Glutamatergic neuron (in vitro differentiated cells): ENCODE data around the gene QRFP. TPM values are rescaled to one million over a fixed set of nuclear protein-coding genes. Genes with fewer than 3 reads are reported as not detected.

Experiments used
- DNase-seq: peaks from one replicate; pipeline ENCODE4 v3.0.0; 2022
- H3K27ac Mint-ChIP-seq: one replicate; pipeline ENCODE4 v1.8.0; 2020; ENCODE audit warnings: mild to moderate bottlenecking, mixed read lengths, inconsistent platforms; ENCODE audit not compliant: unreplicated experiment
- H3K27me3 Mint-ChIP-seq: one replicate; pipeline ENCODE4 v1.8.0; 2020; ENCODE audit warnings: mild to moderate bottlenecking, moderate library complexity, mixed read lengths, inconsistent platforms; ENCODE audit not compliant: unreplicated experiment
- H3K36me3 Mint-ChIP-seq: one replicate; pipeline ENCODE4 v1.8.0; 2020; ENCODE audit warnings: mild to moderate bottlenecking, mixed read lengths, inconsistent platforms; ENCODE audit not compliant: unreplicated experiment
- H3K4me1 Mint-ChIP-seq: one replicate; pipeline ENCODE4 v1.8.0; 2020; ENCODE audit warnings: mild to moderate bottlenecking, low read depth, mixed read lengths, inconsistent platforms; ENCODE audit not compliant: unreplicated experiment
- H3K4me3 Mint-ChIP-seq: one replicate; pipeline ENCODE4 v1.8.0; 2020; ENCODE audit warnings: mild to moderate bottlenecking, mixed read lengths, inconsistent platforms; ENCODE audit not compliant: unreplicated experiment
- H3K9me3 Mint-ChIP-seq: one replicate; pipeline ENCODE4 v1.8.0; 2020; ENCODE audit warnings: mild to moderate bottlenecking, moderate library complexity, mixed read lengths, inconsistent platforms; ENCODE audit not compliant: unreplicated experiment
- long read RNA-seq: library from polyadenylated mRNA; unstranded; transcript quantifications from one replicate; pipeline ENCODE4 v2.0.0, GENCODE V29; 2020; ENCODE audit not compliant: unreplicated experiment
- total RNA-seq: library from RNA; stranded (reverse); fragmentation: NEBNext Ultra II Directional; extraction: Animal tissue kit (Norgen Biotek cat#: 25700); gene quantifications from one replicate; pipeline ENCODE4 v1.2.1, GENCODE V29; 2021; ENCODE audit not compliant: unreplicated experiment
- TF ChIP-seq, protein P1 (sequence below): fragments of 200-600 bp; sonication (generic); IDR thresholded peaks from one replicate; pipeline ENCODE4 v1.5.0; 2021; ENCODE audit not compliant: partially characterized antibody, unreplicated experiment

QRFP gene, protein sequence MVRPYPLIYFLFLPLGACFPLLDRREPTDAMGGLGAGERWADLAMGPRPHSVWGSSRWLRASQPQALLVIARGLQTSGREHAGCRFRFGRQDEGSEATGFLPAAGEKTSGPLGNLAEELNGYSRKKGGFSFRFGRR
- not detected for total RNA-seq
- long read RNA-seq: 0 reads

DNA sequence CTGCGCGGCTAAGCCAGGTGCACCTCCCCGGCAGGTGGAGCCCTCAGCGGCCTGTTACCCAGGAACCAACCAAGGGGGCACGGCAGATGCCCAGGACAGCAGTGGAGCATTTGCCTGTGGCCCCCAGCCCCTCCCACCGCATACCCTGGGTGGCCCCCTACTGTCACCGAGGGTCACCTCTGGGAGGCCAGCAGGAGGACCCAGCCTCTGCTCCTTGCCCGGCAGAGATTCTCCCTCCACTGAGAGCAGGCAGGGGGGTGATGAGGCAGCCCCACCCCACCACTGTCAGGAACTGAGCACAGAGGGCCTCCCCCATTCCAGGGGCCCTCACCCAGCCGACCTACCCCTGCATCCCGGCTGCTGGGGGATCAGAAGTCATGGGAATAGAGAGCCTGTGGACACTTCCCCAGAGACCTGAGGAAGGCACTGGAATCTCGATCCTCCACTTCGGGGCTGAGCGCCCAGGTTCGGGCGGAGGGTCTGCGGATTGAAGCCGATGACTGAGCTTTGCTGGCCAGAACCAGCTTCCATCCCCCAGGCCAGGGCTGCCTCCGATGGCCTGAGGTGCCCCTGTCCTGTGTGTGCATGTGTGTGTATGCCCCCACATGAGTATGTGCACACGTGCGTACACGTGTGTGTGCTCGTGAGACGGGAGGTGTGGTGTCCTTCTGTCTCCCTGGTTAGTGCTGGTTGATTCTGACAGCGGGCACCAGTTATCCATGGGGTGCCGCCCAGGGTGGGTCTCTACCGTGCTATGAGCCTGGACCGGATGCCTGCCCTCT is at the start of gene QRFP:
Gene QRFP, minus strand, starts transcription at position 580 of the 782 bp plus-strand sequence. CDS start 2,974 bp downstream, outside the sequence.
- Mint-ChIP-seq H3K36me3 (no peaks in the 10 kb centered on the region), H3K4me1 (peaks cover 11% of the 10 kb centered on the region), H3K4me3 (no peak within 1 kb of the TSS), H3K27ac (no peak within 1 kb of the TSS), H3K27me3 (peaks cover 5% of the 10 kb centered on the region), H3K9me3 (peaks cover 8% of the 10 kb centered on the region)
- DNase-seq: peak; percentile 17
- TF ChIP-seq, protein P1, sequence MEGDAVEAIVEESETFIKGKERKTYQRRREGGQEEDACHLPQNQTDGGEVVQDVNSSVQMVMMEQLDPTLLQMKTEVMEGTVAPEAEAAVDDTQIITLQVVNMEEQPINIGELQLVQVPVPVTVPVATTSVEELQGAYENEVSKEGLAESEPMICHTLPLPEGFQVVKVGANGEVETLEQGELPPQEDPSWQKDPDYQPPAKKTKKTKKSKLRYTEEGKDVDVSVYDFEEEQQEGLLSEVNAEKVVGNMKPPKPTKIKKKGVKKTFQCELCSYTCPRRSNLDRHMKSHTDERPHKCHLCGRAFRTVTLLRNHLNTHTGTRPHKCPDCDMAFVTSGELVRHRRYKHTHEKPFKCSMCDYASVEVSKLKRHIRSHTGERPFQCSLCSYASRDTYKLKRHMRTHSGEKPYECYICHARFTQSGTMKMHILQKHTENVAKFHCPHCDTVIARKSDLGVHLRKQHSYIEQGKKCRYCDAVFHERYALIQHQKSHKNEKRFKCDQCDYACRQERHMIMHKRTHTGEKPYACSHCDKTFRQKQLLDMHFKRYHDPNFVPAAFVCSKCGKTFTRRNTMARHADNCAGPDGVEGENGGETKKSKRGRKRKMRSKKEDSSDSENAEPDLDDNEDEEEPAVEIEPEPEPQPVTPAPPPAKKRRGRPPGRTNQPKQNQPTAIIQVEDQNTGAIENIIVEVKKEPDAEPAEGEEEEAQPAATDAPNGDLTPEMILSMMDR: no peak

DNA sequence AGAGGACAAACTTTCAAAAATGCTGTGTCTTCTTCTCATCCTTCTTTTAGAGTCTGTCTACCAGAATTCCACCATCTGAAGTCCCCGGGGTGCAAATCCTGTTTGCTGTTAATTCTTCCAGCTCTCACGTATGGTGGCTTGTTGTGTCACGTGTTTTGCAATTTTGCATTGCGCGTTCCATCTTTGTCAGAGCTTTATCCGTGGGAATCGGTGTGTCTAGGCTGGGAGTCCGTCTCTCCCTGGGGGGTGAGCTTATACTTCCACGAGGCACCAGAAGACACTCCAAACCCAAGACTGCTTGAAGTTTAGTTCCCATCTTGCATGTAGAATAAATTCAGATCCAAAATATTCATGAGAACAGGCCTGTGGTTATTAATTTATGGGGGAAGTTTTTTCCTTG is 48.6 kb upstream of the QRFP start:
- TF ChIP-seq, protein P1: no peak
- DNase-seq: no peak
- Mint-ChIP-seq H3K4me1 (no peaks in the 10 kb centered on the region), H3K27ac (no peak overlapping the region), H3K9me3 (peaks cover 3% of the 10 kb centered on the region), H3K4me3 (no peak overlapping the region), H3K27me3 (peaks cover 8% of the 10 kb centered on the region), H3K36me3 (no peaks in the 10 kb centered on the region)

DNA sequence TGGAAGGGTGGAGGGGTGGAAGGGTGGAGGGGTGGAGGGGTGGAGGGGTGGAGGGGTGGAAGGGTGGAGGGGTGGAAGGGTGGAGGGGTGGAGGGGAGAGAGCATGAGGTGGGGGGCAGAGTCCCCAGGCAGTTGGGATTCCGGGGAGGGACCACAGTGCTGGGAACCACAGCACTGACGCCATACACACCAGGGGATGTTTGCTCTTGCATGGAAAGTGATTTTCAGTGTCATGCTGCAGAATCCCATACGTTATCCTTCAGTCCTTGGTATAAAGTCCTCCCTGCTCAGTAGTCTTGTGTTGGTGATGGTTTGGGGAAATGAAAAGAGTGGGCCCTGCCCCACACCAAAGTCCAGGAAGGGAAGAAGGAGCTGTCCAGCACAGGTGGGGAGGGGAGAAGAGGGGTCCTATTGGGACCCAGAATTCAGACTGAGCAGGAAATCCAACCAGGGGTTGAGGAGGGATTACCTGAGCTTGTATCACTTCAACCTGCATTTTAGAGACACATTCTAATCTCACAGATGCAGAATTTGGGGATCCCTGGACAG is 48.0 kb upstream of the QRFP start:
- Mint-ChIP-seq H3K4me3 (no peak overlapping the region), H3K4me1 (no peaks in the 10 kb centered on the region), H3K9me3 (peaks cover 3% of the 10 kb centered on the region), H3K36me3 (no peaks in the 10 kb centered on the region), H3K27me3 (peaks cover 8% of the 10 kb centered on the region), H3K27ac (no peak overlapping the region)
- TF ChIP-seq, protein P1: no peak
- DNase-seq: no peak

DNA sequence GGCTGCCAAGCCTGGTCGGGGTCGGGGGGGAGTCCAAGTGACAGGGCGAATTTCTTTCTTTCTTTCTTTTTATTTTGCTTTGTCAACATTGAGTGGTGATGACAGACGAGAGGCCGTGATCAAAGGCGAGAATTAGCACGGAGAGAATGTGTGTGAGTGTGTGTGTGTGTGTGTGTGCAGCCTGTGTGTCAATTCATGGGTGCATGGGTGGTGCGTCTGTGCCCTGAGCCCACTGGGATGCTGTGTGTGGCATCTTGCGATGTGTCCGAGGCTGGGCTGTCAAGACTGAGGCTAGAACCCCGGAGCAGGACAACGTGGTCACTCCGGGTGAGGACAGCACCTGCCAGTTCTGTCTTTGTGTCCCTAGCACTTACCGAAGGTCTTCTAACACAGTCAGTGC is 47.2 kb upstream of the QRFP start:
- TF ChIP-seq, protein P1: no peak
- no peak overlapping the region for H3K4me3 Mint-ChIP-seq
- no peaks in the 10 kb centered on the region for H3K36me3 Mint-ChIP-seq
- no peak overlapping the region for H3K27ac Mint-ChIP-seq
- no peak for DNase-seq
- peaks cover 9% of the 10 kb centered on the region for H3K27me3 Mint-ChIP-seq
- H3K4me1 Mint-ChIP-seq: no peaks in the 10 kb centered on the region
- H3K9me3 Mint-ChIP-seq: peaks cover 3% of the 10 kb centered on the region

DNA sequence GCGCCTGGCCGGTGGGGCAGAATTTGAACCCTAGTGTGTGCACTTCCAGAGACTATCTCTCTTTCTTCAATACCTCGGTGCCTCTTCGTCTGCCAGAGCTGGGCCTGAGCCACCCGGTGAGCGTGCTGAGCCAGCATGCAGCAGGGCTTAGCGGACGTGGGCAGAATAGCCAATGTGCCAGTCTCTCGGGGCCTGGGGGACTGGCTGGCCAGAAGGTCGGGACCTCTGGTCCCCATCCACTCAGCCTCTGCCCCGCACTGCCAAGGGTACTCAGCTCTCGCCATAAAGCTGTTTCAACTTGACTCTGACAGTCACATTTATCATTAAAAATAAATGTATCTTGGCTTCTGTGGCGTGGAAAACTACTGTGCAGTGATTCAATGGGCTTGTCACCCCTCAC is 46.6 kb upstream of the QRFP start:
- peaks cover 3% of the 10 kb centered on the region for H3K9me3 Mint-ChIP-seq
- TF ChIP-seq, protein P1: no peak
- H3K36me3 Mint-ChIP-seq: no peaks in the 10 kb centered on the region
- no peaks in the 10 kb centered on the region for H3K4me1 Mint-ChIP-seq
- peaks cover 9% of the 10 kb centered on the region for H3K27me3 Mint-ChIP-seq
- H3K27ac Mint-ChIP-seq: no peak overlapping the region
- no peak overlapping the region for H3K4me3 Mint-ChIP-seq
- no peak for DNase-seq
